Right lobe of liver (tissue), 6 donors: ENCODE measurements around the gene TXNIP. TPM values are rescaled to one million over a fixed set of nuclear protein-coding genes. Genes with fewer than 3 reads are reported as not detected.

Experiments used
- ATAC-seq, 4 donors: fragments of 200-7000 bp; cut with Tn5 transposase; one replicate each; pipeline ENCODE4 v1.9.1; 2020; ENCODE audit warnings: mild to moderate bottlenecking in 4 of 4, moderate library complexity in 4 of 4
- DNase-seq, 3 donors: peaks; one replicate each; pipeline ENCODE4 v3.0.0-alpha.2; 2020
- H3K27ac ChIP-seq, 3 donors: fragments of 200-600 bp; one replicate each; pipeline ENCODE4 v1.8.0; 2022
- H3K27me3 ChIP-seq, 2 donors: fragments of 200-600 bp; one replicate each; pipeline ENCODE4 v1.8.0; 2022
- H3K36me3 ChIP-seq, 4 donors: fragments of 200-600 bp; sonication (generic) in 1 of 4; one replicate each; pipeline versions ENCODE4 v1.5.1 to v1.8.0; 2017 to 2022; ENCODE audit warnings: control low read depth in 1 of 4
- H3K4me1 ChIP-seq, 4 donors: fragments of 200-600 bp; sonication (generic) in 1 of 4; one replicate each; pipeline versions ENCODE4 v1.5.1 to v1.8.0; 2017 to 2022; ENCODE audit warnings: control low read depth in 1 of 4
- H3K4me3 ChIP-seq, 3 donors: fragments of 200-600 bp; one replicate each; pipeline ENCODE4 v1.8.0; 2022
- H3K9me3 ChIP-seq, 4 donors: fragments of 200-600 bp; sonication (generic) in 1 of 4; one replicate each; pipeline versions ENCODE4 v1.5.1 to v1.8.0; 2017 to 2022; ENCODE audit warnings: control low read depth in 1 of 4
- POLR2A ChIP-seq: fragments of 450-650 bp; IDR thresholded peaks from one replicate; pipeline ENCODE4 v1.6.1; 2017; ENCODE audit warnings: antibody characterized with exemption, mild to moderate bottlenecking
- WGBS: methylation state at CpG from one replicate; pipeline ENCODE4 v1.1.6; 2018; ENCODE audit warnings: low coverage, low lambda C conversion rate; ENCODE audit not compliant: insufficient coverage; ENCODE audit errors: missing lambda C conversion rate; 5-methylcytosine and 5-hydroxymethylcytosine counted together
- intact Hi-C, 2 donors: fragments of 100-400 bp; cut with DNase I; formaldehyde crosslinking; loops; one replicate each; pipeline versions ENCODE4 v1.11.2 to v1.14.1; 2022
- total RNA-seq, 6 experiments: library from RNA; depleted of rRNA in 2 of 6; stranded (reverse); fragments of >200 nt in 2 of 6; fragmentation: NEBNext Ultra II Directional in 3 of 6; extraction: Animal tissue kit (Norgen Biotek cat#: 25700) in 3 of 6; gene quantifications; one replicate each; pipeline versions ENCODE4 v1.1.0 to v1.2.4, GENCODE V29; 2016 to 2023
- TF ChIP-seq, protein P1 (sequence below), 4 donors: fragments of 200-600 bp in 3 of 4; fragments of 450-650 bp in 1 of 4; IDR thresholded peaks; one replicate each; pipeline versions ENCODE4 v1.5.1 to v1.8.0; 2016 to 2022; ENCODE audit warnings: antibody characterized with exemption in 4 of 4, mild to moderate bottlenecking in 2 of 4
- donor health status: DM: no; HTN: yes; CAD: no.
- donor health status: DM: no; HTN: no; CAD: no.
- donor health status: DM: no; HTN: no; CAD: no.
- donor health status: DM: no; HTN: yes; CAD: no.
- donor health status: DM: no; HTN: yes; CAD: no.

Gene TXNIP
- total RNA-seq, 6 experiments from 2014 or later: 56.3 to 398 (median 134) TPM

GRCh38 chr1:146007489-146008133 is 11.2 kb upstream of the TXNIP start:
- H3K9me3 ChIP-seq: no peaks in the 10 kb centered on the region
- no peaks in the 10 kb centered on the region for H3K27me3 ChIP-seq
- intact Hi-C loops: no loop called here
- ATAC-seq (no peak), DNase-seq (no peak)
- H3K4me3 ChIP-seq: no peak overlapping the region
- peak overlapping the region in 2 of 3 donors; percentile 59 to 75 for H3K27ac ChIP-seq
- WGBS: 67% methylated on average over 8 of the region's 8 CpGs
- TF ChIP-seq, protein P1, sequence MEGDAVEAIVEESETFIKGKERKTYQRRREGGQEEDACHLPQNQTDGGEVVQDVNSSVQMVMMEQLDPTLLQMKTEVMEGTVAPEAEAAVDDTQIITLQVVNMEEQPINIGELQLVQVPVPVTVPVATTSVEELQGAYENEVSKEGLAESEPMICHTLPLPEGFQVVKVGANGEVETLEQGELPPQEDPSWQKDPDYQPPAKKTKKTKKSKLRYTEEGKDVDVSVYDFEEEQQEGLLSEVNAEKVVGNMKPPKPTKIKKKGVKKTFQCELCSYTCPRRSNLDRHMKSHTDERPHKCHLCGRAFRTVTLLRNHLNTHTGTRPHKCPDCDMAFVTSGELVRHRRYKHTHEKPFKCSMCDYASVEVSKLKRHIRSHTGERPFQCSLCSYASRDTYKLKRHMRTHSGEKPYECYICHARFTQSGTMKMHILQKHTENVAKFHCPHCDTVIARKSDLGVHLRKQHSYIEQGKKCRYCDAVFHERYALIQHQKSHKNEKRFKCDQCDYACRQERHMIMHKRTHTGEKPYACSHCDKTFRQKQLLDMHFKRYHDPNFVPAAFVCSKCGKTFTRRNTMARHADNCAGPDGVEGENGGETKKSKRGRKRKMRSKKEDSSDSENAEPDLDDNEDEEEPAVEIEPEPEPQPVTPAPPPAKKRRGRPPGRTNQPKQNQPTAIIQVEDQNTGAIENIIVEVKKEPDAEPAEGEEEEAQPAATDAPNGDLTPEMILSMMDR (IDR thresholded peaks at IDR 0.05): no peak
- no peak for TF ChIP-seq POLR2A
- H3K4me1 ChIP-seq: peaks cover 0 to 8% (median 1%) of the 10 kb centered on the region in 4 donors
- H3K36me3 ChIP-seq: no peaks in the 10 kb centered on the region

DNA sequence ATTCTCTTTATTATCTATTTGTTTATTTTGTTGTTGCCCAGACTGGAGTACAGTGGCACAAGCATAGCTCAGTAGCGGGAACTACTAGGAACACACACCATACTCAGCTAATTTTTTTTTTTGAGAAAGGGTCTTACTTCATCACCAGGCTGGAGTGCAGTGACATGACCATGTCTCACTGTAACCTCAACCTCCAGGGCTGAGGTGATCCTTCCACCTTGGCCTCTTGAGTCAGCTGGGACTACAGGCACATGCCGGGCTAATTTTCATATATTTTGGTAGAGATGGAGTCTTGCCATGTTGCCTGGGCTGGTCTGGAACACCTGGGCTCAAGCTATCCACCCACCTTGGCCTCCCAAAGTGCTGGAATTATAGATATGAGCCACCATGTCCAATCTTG is 5.3 kb upstream of the TXNIP start:
- no peaks in the 10 kb centered on the region for H3K27me3 ChIP-seq
- intact Hi-C loops: no loop called here
- no peaks in the 10 kb centered on the region for H3K9me3 ChIP-seq
- no peaks in the 10 kb centered on the region for H3K36me3 ChIP-seq
- 45% methylated on average over 1 of the region's 2 CpGs for WGBS
- H3K4me1 ChIP-seq: peaks cover 0 to 34% (median 12%) of the 10 kb centered on the region in 4 donors
- no peak overlapping the region for H3K4me3 ChIP-seq
- DNase-seq (no peak), ATAC-seq (no peak)
- no peak overlapping the region for H3K27ac ChIP-seq
- TF ChIP-seq POLR2A: no peak
- TF ChIP-seq, protein P1 (IDR thresholded peaks at IDR 0.05): no peak

- ATAC-seq (peak; percentile 56 to 65 (median 63)), DNase-seq (peak; percentile 51 to 81 (median 67))
- WGBS: 10% methylated on average over 5 of the region's 5 CpGs
- H3K9me3 ChIP-seq: no peaks in the 10 kb centered on the region
- H3K4me1 ChIP-seq: peaks cover 0 to 38% (median 14%) of the 10 kb centered on the region in 4 donors
- TF ChIP-seq, protein P1 (IDR thresholded peaks at IDR 0.05): no peak
- peak; percentile 75 for TF ChIP-seq POLR2A
- peak overlapping the region; percentile 39 to 98 (median 88) for H3K27ac ChIP-seq
- intact Hi-C loops: no loop called here
- H3K4me3 ChIP-seq: peak overlapping the region in 2 of 3 donors; percentile 3 to 4
- H3K27me3 ChIP-seq: no peaks in the 10 kb centered on the region
- H3K36me3 ChIP-seq: peaks cover 0 to 11% (median 8%) of the 10 kb centered on the region in 4 donors
Measured at GRCh38 chr1:145999321-146000024, 3.1 kb upstream of the TXNIP start.

- TF ChIP-seq POLR2A: no peak
- TF ChIP-seq, protein P1 (IDR thresholded peaks at IDR 0.05): no peak
- peaks cover 0 to 29% (median 23%) of the 10 kb centered on the region in 4 donors for H3K36me3 ChIP-seq
- DNase-seq (peak in 1 of 3 donors; percentile 40), ATAC-seq (no peak)
- WGBS: 1% methylated on average over 3 of the region's 3 CpGs
- H3K27me3 ChIP-seq: no peaks in the 10 kb centered on the region
- H3K27ac ChIP-seq: peak overlapping the region; percentile 88 to 98 (median 92)
- H3K9me3 ChIP-seq: no peaks in the 10 kb centered on the region
- peak overlapping the region in 2 of 3 donors; percentile 83 to 91 for H3K4me3 ChIP-seq
- H3K4me1 ChIP-seq: peaks cover 0 to 54% (median 21%) of the 10 kb centered on the region in 4 donors
- intact Hi-C loops: no loop called here
Measured at GRCh38 chr1:145997718-145998023, 1.3 kb upstream of the TXNIP start.
